HepG2 (cell line): ENCODE data around the gene AGER. TPM values are rescaled to one million over a fixed set of nuclear protein-coding genes. Genes with fewer than 3 reads are reported as not detected.

ENCODE experiments used
- FOXM1 ChIP-seq: sonication (generic); formaldehyde crosslinking; IDR thresholded peaks from 2 replicates; pipeline ENCODE4 v1.5.0; 2020; ENCODE audit warnings: missing genetic modification reagents
- HDAC2 ChIP-seq: sonication (generic); formaldehyde crosslinking; IDR thresholded peaks from 2 replicates; pipeline ENCODE4 v1.4.0; 2020; ENCODE audit warnings: missing genetic modification reagents
- HMGA1 ChIP-seq: sonication (generic); formaldehyde crosslinking; conservative IDR thresholded peaks from 2 replicates; pipeline ENCODE4 v1.4.0; 2020; ENCODE audit warnings: missing genetic modification reagents
- HMGXB4 ChIP-seq, 2 experiments: sonication (generic) in 1 of 2; formaldehyde crosslinking in 1 of 2; IDR thresholded peaks; 2 replicates each; pipeline versions ENCODE4 v1.4.0 to v1.6.1; 2018 to 2020; ENCODE audit warnings: missing genetic modification reagents in 2 of 2, borderline replicate concordance in 1 of 2, low read depth in 1 of 2, mild to moderate bottlenecking in 1 of 2, missing biosample characterization in 1 of 2
- HNF1B ChIP-seq: sonication (generic); formaldehyde crosslinking; IDR thresholded peaks from 2 replicates; pipeline ENCODE4 v1.5.1; 2020; ENCODE audit warnings: mild to moderate bottlenecking, moderate library complexity, missing genetic modification reagents
- SP4 ChIP-seq: sonication (generic); formaldehyde crosslinking; IDR thresholded peaks from 2 replicates; pipeline ENCODE4 v1.8.1; 2023; ENCODE audit warnings: mild to moderate bottlenecking, missing genetic modification reagents
- USF2 ChIP-seq, 2 experiments: sonication (generic) in 1 of 2; formaldehyde crosslinking in 1 of 2; IDR thresholded peaks; 2 replicates each; pipeline versions ENCODE4 v1.5.1 to v1.6.1; 2011 to 2020; ENCODE audit warnings: borderline replicate concordance in 1 of 2, low read depth in 1 of 2, low read length in 1 of 2, mild to moderate bottlenecking in 1 of 2, missing genetic modification reagents in 1 of 2, moderate library complexity in 1 of 2
- ZBTB2 ChIP-seq: sonication (generic); formaldehyde crosslinking; IDR thresholded peaks from 2 replicates; pipeline ENCODE4 v1.8.0; 2022; ENCODE audit warnings: low read depth, missing genetic modification reagents
- ZBTB49 ChIP-seq: sonication (generic); formaldehyde crosslinking; IDR thresholded peaks from 2 replicates; pipeline ENCODE4 v1.4.0; 2020; ENCODE audit warnings: missing genetic modification reagents, borderline replicate concordance
- ZNF10 ChIP-seq: sonication (generic); formaldehyde crosslinking; IDR thresholded peaks from 2 replicates; pipeline ENCODE4 v1.4.0; 2020; ENCODE audit warnings: mild to moderate bottlenecking, low read depth, missing genetic modification reagents, borderline replicate concordance
- ZNF687 ChIP-seq: sonication (generic); formaldehyde crosslinking; IDR thresholded peaks from 2 replicates; pipeline ENCODE4 v1.5.1; 2020; ENCODE audit warnings: mild to moderate bottlenecking, missing genetic modification reagents, moderate library complexity
- ZNF883 ChIP-seq: sonication (generic); formaldehyde crosslinking; IDR thresholded peaks from 2 replicates; pipeline ENCODE4 v1.5.1; 2020; ENCODE audit warnings: mild to moderate bottlenecking, missing genetic modification reagents; ENCODE audit errors: not compliant biosample characterization
- polyA plus RNA-seq, 8 experiments: library from polyadenylated mRNA; depleted of rRNA in 3 of 8; stranded (reverse) in 7 of 8; unstranded in 1 of 8; fragments of >200 nt; fragmentation: Illumina TruSeq in 4 of 8; extraction: Trizol in 4 of 8; gene quantifications; 2 replicates each; pipeline versions ENCODE4 v1.2.1 to v1.2.3, GENCODE V29; 2011 to 2016; ENCODE audit warnings: low read depth in 4 of 8, missing spikeins in 1 of 8, mixed read lengths in 1 of 8; ENCODE audit not compliant: insufficient read depth in 1 of 8
- total RNA-seq, 5 experiments: library from RNA; depleted of rRNA; stranded (reverse); fragments of >200 nt; fragmentation: Illumina TruSeq; extraction: Trizol; gene quantifications; 2 replicates each; pipeline ENCODE4 v1.2.3, GENCODE V29; 2016; ENCODE audit warnings: low read depth in 1 of 5

The AGER gene
- total and polyA plus RNA-seq, 2 of the 13 experiments (the other 11 are each of a cell fraction or from before 2014, with no cell fraction given) = 1.9 to 5.1 TPM

GRCh38 chr6:32195902-32196681, 12.0 kb upstream of the AGER start (continued):
- TF ChIP-seq HMGXB4 (CRISPR knock-in tag; IDR thresholded peaks at IDR 0.05; ENCODE audit: borderline replicate concordance in 1 of 2, low read depth in 1 of 2) (peak in 1 of 2 experiments; percentile 58; a peak in 2 of 4 replicates), FOXM1 (no peak), HMGA1 (no peak), ZNF10 (CRISPR knock-in tag) (no peak), ZNF687 (CRISPR knock-in tag) (peak; percentile 96), HNF1B (peak; percentile 60; the same call in 1 of the 2 replicates), USF2 (IDR thresholded peaks at IDR 0.05; ENCODE audit: low read depth, low read length) (no peak), USF2 (CRISPR knock-in tag; IDR thresholded peaks at IDR 0.05; ENCODE audit: borderline replicate concordance) (no peak), ZBTB49 (CRISPR knock-in tag) (no peak), ZNF883 (CRISPR knock-in tag) (peak; percentile 69), ZBTB2 (CRISPR knock-in tag) (peak; percentile 47), HDAC2 (CRISPR knock-in tag) (peak; percentile 68; the same call in 1 of the 2 replicates), SP4 (CRISPR knock-in tag) (peak; percentile 11; the same call in 1 of the 2 replicates)
